ENCODE results near the gene DIS3. TPM values are rescaled to one million over a fixed set of nuclear protein-coding genes. Genes with fewer than 3 reads are reported as not detected.

DIS3 gene
- total RNA-seq, 1 donor from 2014 or later = 25.6 TPM

DNA sequence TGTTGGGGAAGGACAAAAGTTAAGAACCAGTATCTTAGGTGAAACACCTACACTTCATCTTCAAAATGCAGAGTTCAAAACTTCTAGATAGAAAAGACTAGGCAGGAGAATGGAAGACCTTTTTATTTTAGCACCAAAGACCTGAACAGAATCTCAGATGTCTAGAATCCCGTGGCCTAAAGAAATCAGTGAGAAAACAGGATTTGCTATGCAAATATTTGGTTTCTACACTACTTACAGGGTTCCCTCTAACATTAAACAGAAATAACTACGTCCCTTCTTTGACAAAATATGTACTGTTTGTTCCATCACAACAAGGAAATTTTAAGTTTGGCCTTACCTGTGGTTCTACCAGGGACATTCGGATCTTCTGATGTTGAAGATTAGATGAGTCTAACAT is 21.5 kb downstream of the DIS3 start:
- Histone ChIP-seq H3K27ac (no peak overlapping the region), H3K9me3 (no peaks in the 10 kb centered on the region), H3K27me3 (ENCODE audit: low read depth) (no peaks in the 10 kb centered on the region), H3K36me3 (peaks cover 100% of the 10 kb centered on the region), H3K4me1 (no peaks in the 10 kb centered on the region), H3K4me3 (no peak overlapping the region)
- TF ChIP-seq, protein P1, sequence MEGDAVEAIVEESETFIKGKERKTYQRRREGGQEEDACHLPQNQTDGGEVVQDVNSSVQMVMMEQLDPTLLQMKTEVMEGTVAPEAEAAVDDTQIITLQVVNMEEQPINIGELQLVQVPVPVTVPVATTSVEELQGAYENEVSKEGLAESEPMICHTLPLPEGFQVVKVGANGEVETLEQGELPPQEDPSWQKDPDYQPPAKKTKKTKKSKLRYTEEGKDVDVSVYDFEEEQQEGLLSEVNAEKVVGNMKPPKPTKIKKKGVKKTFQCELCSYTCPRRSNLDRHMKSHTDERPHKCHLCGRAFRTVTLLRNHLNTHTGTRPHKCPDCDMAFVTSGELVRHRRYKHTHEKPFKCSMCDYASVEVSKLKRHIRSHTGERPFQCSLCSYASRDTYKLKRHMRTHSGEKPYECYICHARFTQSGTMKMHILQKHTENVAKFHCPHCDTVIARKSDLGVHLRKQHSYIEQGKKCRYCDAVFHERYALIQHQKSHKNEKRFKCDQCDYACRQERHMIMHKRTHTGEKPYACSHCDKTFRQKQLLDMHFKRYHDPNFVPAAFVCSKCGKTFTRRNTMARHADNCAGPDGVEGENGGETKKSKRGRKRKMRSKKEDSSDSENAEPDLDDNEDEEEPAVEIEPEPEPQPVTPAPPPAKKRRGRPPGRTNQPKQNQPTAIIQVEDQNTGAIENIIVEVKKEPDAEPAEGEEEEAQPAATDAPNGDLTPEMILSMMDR (IDR thresholded peaks at IDR 0.05) = no peak
- no peak for ATAC-seq
- intact Hi-C loops (cut with DNase I) = no loop called here
- no peak for DNase-seq

DNA sequence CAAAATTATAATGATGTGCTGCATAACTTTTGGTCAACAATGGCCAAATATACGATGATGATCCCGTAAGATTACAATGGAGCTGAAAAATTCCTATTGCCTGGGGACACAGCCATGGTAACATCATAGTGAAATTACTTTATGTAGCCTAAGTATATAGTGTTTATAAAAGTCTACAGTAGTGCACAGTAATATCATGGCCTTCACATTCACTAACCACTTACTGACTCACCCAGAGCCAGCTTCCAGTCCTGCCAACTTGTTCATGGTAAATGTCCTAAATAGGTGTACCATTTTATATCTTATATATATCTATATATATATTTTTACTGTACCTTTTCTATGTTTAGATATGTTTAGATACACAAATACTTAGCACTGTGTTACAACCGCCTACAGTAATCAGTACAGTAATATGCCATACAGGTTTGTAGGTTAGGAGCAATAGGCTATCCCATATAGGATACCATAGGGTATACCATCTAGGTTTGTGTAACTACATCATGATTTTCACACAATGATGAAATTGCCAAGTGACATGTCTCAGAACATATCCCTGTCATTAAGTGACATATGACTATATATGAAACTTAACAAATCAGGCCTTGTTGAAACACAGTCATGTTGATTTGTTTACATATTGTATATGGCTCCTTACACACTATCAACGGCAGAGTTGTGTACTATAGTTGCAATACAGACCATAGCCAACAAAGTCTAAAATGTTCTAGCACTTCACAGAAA is 23.7 kb downstream of the DIS3 start:
- ATAC-seq = no peak
- Histone ChIP-seq H3K27ac (no peak overlapping the region), H3K9me3 (no peaks in the 10 kb centered on the region), H3K4me1 (no peaks in the 10 kb centered on the region), H3K27me3 (ENCODE audit: low read depth) (no peaks in the 10 kb centered on the region), H3K4me3 (no peak overlapping the region), H3K36me3 (peaks cover 94% of the 10 kb centered on the region)
- no peak for DNase-seq
- intact Hi-C loops (cut with DNase I) = no loop called here
- TF ChIP-seq, protein P1 (IDR thresholded peaks at IDR 0.05) = no peak

DNA sequence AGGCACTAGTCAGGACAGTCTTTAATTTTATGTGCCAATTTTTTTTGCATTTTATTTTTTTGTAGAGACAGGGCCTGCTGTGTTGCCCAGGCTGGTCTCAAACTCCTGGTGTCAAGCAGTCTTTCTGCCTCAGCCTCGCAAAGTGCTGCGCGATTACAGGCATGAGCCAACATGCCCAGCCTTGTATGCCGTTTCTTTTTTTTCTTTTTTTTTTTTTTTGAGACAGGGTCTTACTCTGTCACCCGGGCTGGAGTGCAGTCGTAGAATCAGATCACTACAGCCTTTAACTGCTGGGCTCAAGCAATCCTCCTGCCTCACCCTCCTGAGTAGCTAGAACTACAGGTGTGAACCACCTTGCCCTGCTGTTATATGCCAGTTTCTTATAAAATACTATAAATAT is 27.6 kb downstream of the DIS3 start:
- TF ChIP-seq, protein P1 (IDR thresholded peaks at IDR 0.05) = no peak
- H3K4me1 ChIP-seq = no peaks in the 10 kb centered on the region
- peaks cover 81% of the 10 kb centered on the region for H3K36me3 ChIP-seq
- no peak overlapping the region for H3K27ac ChIP-seq
- H3K9me3 ChIP-seq = no peaks in the 10 kb centered on the region
- no peaks in the 10 kb centered on the region for H3K27me3 ChIP-seq (ENCODE audit: low read depth)
- DNase-seq (no peak), ATAC-seq (no peak)
- H3K4me3 ChIP-seq = no peak overlapping the region
- intact Hi-C loops (cut with DNase I) = no loop called here

DNA sequence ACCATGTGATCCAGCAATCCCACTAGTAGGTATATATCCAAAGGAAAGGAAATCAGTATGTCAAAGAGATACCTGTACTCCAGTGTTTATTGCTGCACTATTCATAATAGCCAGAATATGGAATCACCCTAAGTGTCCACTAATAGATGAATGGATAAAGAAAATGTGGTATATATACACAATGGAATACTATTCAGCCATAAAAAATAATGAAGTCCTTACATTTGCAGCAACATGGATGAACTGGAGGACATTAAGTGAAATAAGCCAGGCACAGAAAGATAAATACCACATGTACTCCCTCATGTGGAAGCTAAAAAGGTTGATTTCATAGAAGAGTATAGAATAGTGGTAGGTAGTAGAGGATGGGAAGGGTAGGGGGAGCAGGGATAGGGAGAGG is 30.5 kb downstream of the DIS3 start:
- H3K4me1 ChIP-seq = no peaks in the 10 kb centered on the region
- H3K4me3 ChIP-seq = no peak overlapping the region
- TF ChIP-seq, protein P1 (IDR thresholded peaks at IDR 0.05) = no peak
- ATAC-seq (no peak), DNase-seq (no peak)
- H3K27ac ChIP-seq = no peak overlapping the region
- H3K9me3 ChIP-seq = no peaks in the 10 kb centered on the region
- no peaks in the 10 kb centered on the region for H3K27me3 ChIP-seq (ENCODE audit: low read depth)
- intact Hi-C loops (cut with DNase I) = no loop called here
- peaks cover 78% of the 10 kb centered on the region for H3K36me3 ChIP-seq

DNA sequence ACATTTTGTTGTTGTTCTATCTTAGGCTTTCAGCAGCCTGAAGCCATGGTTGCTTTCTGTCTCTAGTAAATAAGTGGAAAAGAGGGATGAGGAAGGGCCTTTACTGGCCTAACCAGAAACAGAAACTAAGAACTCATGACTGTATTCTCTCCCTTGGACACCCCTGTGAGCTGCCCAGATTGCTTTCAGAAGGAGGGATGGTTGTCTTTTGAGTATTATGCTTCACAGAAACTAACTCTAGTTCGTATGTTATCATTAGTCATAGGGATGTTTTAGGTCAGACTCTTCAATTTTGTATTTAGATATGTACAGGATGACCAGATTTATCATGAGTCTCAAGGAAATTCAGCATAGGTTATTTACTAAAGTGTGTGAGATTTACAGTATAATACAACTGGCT is 36.4 kb downstream of the DIS3 start:
- TF ChIP-seq, protein P1 (IDR thresholded peaks at IDR 0.05) = no peak
- no peak for DNase-seq
- intact Hi-C loops (cut with DNase I) = no loop called here
- no peak overlapping the region for H3K27ac ChIP-seq
- no peak overlapping the region for H3K4me3 ChIP-seq
- no peaks in the 10 kb centered on the region for H3K4me1 ChIP-seq
- no peaks in the 10 kb centered on the region for H3K9me3 ChIP-seq
- no peaks in the 10 kb centered on the region for H3K27me3 ChIP-seq (ENCODE audit: low read depth)
- no peak for ATAC-seq
- H3K36me3 ChIP-seq = peaks cover 58% of the 10 kb centered on the region
